Iris pigment epithelial cell (primary cell): ENCODE measurements around the gene HP.
A peak's percentile ranks its signal among the peaks of the same experiment; 100 is the strongest.
"Not testable (repeated sequence)": the region's sequence is repeated elsewhere in the genome, so short reads cannot be mapped to it uniquely, and the experiment has no call there.

Experiments used
- DNase-seq: peaks from one replicate; pipeline ENCODE4 v3.0.0-alpha.2; 2011; ENCODE audit warnings: low read depth

The HP gene

DNA sequence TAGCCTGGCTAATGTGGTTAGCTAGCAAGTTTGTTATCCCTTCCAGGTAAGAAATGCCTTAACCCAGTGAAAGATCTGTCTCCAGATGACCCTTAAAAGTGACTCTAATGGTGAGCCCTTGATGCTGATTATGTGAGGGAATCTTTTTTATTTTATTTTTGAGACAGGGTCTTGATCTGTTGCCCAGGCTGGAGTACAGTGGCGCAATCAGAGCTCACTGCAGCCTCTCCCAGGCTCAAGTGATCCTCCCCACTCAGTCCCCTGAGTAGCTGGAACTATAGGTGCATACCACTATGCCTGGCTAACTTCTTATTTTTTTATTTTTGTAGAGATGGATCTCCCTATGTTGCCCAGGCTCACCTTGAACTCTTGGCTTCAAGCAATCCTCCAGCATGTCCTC lies 10.8 kb upstream of the HP start:
- no peak for DNase-seq

DNA sequence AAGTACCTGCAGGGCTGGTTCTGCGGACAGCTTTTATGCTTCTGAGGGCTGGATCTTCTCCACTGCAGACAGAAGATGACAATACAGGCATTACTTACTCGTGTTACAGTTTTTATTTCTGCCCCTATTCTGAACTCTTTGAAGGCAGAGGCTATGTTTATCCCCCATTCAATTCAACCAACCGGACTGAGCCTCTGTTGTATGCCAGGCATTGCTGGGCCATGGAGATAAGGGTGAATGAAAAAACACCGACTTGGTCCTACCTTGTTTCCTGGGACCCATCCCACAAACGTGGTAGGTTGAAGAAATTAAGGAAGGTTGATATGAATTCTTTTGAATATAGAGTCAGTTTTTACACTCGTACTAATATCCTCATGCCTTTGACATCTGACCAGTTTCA lies 10.0 kb upstream of the HP start:
- no peak for DNase-seq

- no peak for DNase-seq
Observed at GRCh38 chr16:72044825-72045359, 9.4 kb upstream of the HP start.

GRCh38 chr16:72049110-72049509 lies 5.2 kb upstream of the HP start:
- DNase-seq: no peak

DNA sequence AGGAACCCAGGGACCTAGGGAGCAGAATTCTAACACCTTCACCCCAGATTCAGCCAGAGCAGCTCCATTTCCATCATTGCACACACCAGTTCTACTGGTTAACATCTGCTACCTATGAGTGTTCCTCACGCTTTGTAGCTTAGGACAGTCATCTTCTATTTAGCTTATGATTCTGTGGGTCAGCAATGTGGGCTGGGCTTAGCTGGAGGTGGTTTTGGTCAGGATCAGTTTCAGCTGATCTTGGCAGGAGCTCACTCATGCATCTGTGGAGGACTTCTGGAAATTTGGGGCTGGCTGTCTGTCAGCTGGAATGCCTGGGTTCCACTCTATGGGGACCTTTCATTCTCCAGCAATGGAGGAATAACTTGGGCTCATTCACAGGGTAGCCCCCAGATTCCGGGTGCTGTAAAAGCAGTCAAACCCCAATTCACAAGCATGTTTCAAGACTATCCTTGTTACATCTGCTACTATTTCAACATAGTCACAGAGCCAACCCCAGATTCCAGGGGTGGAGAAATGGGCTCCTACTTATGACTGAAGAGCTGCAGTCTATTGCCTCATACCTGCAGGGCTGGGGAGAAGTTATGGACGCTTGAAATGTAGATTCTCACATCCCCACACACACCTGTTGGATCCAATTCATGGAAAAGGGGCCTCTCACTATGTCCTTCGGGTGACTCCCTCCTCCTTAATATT lies 3.4 kb upstream of the HP start:
- DNase-seq: peak; percentile 32

- no peak for DNase-seq
Observed at GRCh38 chr16:72051818-72052217, 2.5 kb upstream of the HP start.

GRCh38 chr16:72055911-72056310 lies 1.6 kb downstream of the HP start:
- DNase-seq: no peak

GRCh38 chr16:72057313-72057712 lies 3.0 kb downstream of the HP start:
- DNase-seq: not testable (repeated sequence)

- DNase-seq: not testable (repeated sequence)
Observed at GRCh38 chr16:72059060-72059459, 4.8 kb downstream of the HP start.

DNA sequence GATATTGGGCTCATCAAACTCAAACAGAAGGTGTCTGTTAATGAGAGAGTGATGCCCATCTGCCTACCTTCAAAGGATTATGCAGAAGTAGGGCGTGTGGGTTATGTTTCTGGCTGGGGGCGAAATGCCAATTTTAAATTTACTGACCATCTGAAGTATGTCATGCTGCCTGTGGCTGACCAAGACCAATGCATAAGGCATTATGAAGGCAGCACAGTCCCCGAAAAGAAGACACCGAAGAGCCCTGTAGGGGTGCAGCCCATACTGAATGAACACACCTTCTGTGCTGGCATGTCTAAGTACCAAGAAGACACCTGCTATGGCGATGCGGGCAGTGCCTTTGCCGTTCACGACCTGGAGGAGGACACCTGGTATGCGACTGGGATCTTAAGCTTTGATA lies 6.1 kb downstream of the HP start:
- DNase-seq: no peak

DNA sequence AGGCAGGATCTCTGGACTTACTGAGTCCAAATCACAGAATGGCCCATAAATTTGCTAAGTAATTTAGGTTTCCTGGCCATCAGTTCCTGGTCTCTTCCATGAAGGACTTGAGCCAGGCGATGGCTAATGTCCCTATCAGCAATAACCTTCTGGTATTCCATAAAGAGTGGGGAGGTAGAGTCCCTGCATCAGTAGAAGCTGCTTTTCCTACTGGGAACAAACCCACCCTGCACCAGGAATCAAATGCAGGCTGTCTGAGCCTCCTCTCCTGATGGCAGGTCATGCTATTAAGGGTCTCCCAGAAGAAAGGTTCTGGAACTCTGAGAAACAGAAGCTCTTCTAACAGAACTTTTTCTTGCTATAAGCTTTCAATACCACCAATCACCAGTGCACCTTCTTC lies 7.3 kb downstream of the HP start:
- DNase-seq: no peak

GRCh38 chr16:72064361-72064894 lies 10.1 kb downstream of the HP start:
- no peak for DNase-seq

DNA sequence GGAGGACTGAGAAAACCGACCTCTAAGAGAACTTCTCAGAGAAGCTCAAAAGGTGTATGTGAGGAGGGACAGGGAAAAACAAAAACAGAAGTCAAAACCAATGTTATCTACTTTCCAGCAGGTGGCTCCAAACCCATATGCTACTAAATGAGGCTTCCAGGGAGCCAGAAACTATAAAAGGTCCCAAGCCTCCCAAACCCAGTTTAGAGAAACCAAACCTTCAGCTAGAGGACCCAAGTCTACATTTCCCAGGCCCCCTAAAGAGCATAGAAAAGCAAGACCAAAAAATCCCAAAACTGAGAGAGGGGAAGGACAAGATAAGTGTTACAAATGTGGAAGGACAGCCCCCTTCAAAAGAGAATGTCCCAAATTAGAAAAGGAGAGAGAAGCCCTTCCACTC lies 12.4 kb downstream of the HP start:
- peak; percentile 42 for DNase-seq

GRCh38 chr16:72068930-72069329 lies 14.6 kb downstream of the HP start:
- DNase-seq: no peak

- peak; percentile 5 for DNase-seq
Observed at GRCh38 chr16:72072514-72073342, 18.4 kb downstream of the HP start.

DNA sequence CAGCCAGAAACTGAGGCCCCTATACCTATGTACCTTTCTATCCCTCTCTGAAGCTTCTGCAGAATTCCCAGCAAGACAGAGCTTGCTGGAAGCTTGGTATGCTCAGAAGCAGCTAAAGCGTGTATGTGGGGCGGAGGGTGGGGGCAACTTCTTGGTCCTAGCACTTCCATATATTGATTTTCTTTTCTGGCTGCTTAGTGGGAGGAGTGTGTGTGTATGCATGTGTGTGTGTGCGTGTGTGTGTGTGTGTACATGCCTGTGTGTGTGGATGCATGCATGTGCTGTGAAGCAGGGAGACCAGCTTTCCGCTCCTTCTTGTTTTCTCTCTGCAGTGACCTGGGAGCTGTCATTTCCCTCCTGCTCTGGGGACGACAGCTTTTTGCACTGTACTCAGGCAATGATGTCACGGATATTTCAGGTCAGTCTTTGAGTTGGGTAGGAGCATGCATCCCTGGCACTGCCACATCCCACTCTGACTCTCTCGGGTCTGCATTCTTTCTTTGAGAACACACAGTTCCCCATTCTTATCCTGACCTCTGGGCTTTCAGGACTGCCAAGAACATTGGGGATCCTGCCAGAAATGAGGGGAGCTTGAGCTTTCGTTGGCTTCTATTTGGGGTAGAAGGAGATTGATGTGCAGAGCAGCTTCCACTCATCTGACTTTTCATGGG lies 19.4 kb downstream of the HP start:
- no peak for DNase-seq

- DNase-seq: not testable (repeated sequence)
Observed at GRCh38 chr16:72075067-72075466, 20.8 kb downstream of the HP start.

- not testable (repeated sequence) for DNase-seq
Observed at GRCh38 chr16:72076991-72077706, 22.8 kb downstream of the HP start.

- DNase-seq: no peak
Observed at GRCh38 chr16:72083778-72084404, 29.6 kb downstream of the HP start.

- DNase-seq: no peak
Observed at GRCh38 chr16:72084445-72084844, 30.1 kb downstream of the HP start.

GRCh38 chr16:72085002-72085401 lies 30.7 kb downstream of the HP start:
- no peak for DNase-seq
